Measurements from ENCODE around the gene PACRG. TPM values are rescaled to one million over a fixed set of nuclear protein-coding genes. Genes with fewer than 3 reads are reported as not detected.

The PACRG gene
- total RNA-seq, 4 donors from 2014 or later = 0.95 to 1.3 TPM; not detected in 2

- Histone ChIP-seq H3K4me1 (no peaks in the 10 kb centered on the region), H3K27ac (no peak overlapping the region), H3K27me3 (no peaks in the 10 kb centered on the region), H3K36me3 (no peaks in the 10 kb centered on the region), H3K4me3 (no peak overlapping the region), H3K9me3 (no peaks in the 10 kb centered on the region)
- DNase-seq = no peak
- 73 to 76% methylated on average over 7 of the region's 7 CpGs for WGBS, 2 donors
- no peak for TF ChIP-seq CTCF (IDR thresholded peaks at IDR 0.05)
- no peak for TF ChIP-seq POLR2A (IDR thresholded peaks at IDR 0.05)
- intact Hi-C loops (cut with DNase I) = no loop called here
These were observed 365.1 kb downstream of the PACRG start for GRCh38 chr6:163092876-163093275.

- H3K4me1 ChIP-seq = no peaks in the 10 kb centered on the region
- H3K27me3 ChIP-seq = no peaks in the 10 kb centered on the region
- H3K27ac ChIP-seq = no peak overlapping the region
- TF ChIP-seq CTCF (IDR thresholded peaks at IDR 0.05) (no peak), POLR2A (IDR thresholded peaks at IDR 0.05) (no peak)
- 69 to 89% methylated on average over 5 of the region's 5 CpGs for WGBS, 2 donors
- intact Hi-C loops (cut with DNase I) = no loop called here
- H3K4me3 ChIP-seq = no peak overlapping the region
- no peaks in the 10 kb centered on the region for H3K36me3 ChIP-seq
- H3K9me3 ChIP-seq = no peaks in the 10 kb centered on the region
- DNase-seq = no peak
These were observed 367.1 kb downstream of the PACRG start for GRCh38 chr6:163094881-163095280.

- H3K4me3 ChIP-seq = no peak overlapping the region
- TF ChIP-seq CTCF (IDR thresholded peaks at IDR 0.05) (no peak), POLR2A (IDR thresholded peaks at IDR 0.05) (no peak)
- no peaks in the 10 kb centered on the region for H3K27me3 ChIP-seq
- H3K9me3 ChIP-seq = no peaks in the 10 kb centered on the region
- H3K36me3 ChIP-seq = no peaks in the 10 kb centered on the region
- intact Hi-C loops (cut with DNase I) = no loop called here
- H3K27ac ChIP-seq = no peak overlapping the region
- 85 to 89% methylated on average over 9 of the region's 9 CpGs for WGBS, 2 donors
- no peaks in the 10 kb centered on the region for H3K4me1 ChIP-seq
- DNase-seq = no peak
These were observed 367.6 kb downstream of the PACRG start for GRCh38 chr6:163095401-163095800.

GRCh38 chr6:163098827-163099479 is 371.2 kb downstream of the PACRG start:
- Histone ChIP-seq H3K36me3 (no peaks in the 10 kb centered on the region), H3K27me3 (no peaks in the 10 kb centered on the region), H3K4me3 (no peak overlapping the region), H3K9me3 (no peaks in the 10 kb centered on the region), H3K4me1 (no peaks in the 10 kb centered on the region), H3K27ac (no peak overlapping the region)
- TF ChIP-seq POLR2A (IDR thresholded peaks at IDR 0.05) (no peak), CTCF (IDR thresholded peaks at IDR 0.05) (no peak)
- 77 to 78% methylated on average over 7 to 8 of the region's 8 CpGs for WGBS, 2 donors
- no peak for DNase-seq
- intact Hi-C loops (cut with DNase I) = no loop called here

- 83 to 91% methylated on average over 11 to 13 of the region's 27 CpGs for WGBS, 2 donors
- intact Hi-C loops (cut with DNase I) = no loop called here
- no peaks in the 10 kb centered on the region for H3K4me1 ChIP-seq
- H3K4me3 ChIP-seq = no peak overlapping the region
- H3K9me3 ChIP-seq = no peaks in the 10 kb centered on the region
- no peaks in the 10 kb centered on the region for H3K36me3 ChIP-seq
- no peaks in the 10 kb centered on the region for H3K27me3 ChIP-seq
- no peak for DNase-seq
- H3K27ac ChIP-seq = no peak overlapping the region
- TF ChIP-seq CTCF (IDR thresholded peaks at IDR 0.05) (no peak), POLR2A (IDR thresholded peaks at IDR 0.05) (no peak)
These were observed 371.9 kb downstream of the PACRG start for GRCh38 chr6:163099621-163100171.
